HFFc6 (cell line): Measurements from ENCODE around the gene CYP11A1. TPM values are rescaled to one million over a fixed set of nuclear protein-coding genes. Genes with fewer than 3 reads are reported as not detected.

Source experiments
- DNase-seq: peaks from one replicate; pipeline ENCODE4 v3.0.0-alpha.2; 2018
- H3K27ac Mint-ChIP-seq: 2 replicates; pipeline ENCODE4 v1.8.0; 2020; ENCODE audit warnings: mild to moderate bottlenecking, mixed read lengths
- H3K27me3 Mint-ChIP-seq: 2 replicates; pipeline ENCODE4 v1.8.0; 2021; ENCODE audit warnings: mild to moderate bottlenecking, moderate library complexity, mixed read lengths; ENCODE audit not compliant: insufficient read depth
- H3K36me3 Mint-ChIP-seq: 2 replicates; pipeline ENCODE4 v1.8.0; 2021; ENCODE audit warnings: low read depth, mixed read lengths
- H3K4me1 Mint-ChIP-seq: 2 replicates; pipeline ENCODE4 v1.8.0; 2020; ENCODE audit warnings: low read depth, mixed read lengths
- H3K4me3 Mint-ChIP-seq: 2 replicates; pipeline ENCODE4 v1.8.0; 2020; ENCODE audit warnings: mild to moderate bottlenecking, moderate library complexity, mixed read lengths
- H3K9me3 Mint-ChIP-seq: 2 replicates; pipeline ENCODE4 v1.8.0; 2020; ENCODE audit warnings: mild to moderate bottlenecking, mixed read lengths
- CTCF ChIP-seq: fragments of 200-600 bp; sonication (generic); IDR thresholded peaks from 2 replicates; pipeline ENCODE4 v1.5.0; 2021; ENCODE audit warnings: antibody characterized with exemption, mild to moderate bottlenecking
- total RNA-seq, 6 experiments: library from RNA; stranded (reverse); fragmentation: NEBNext Ultra II Directional; extraction: Animal tissue kit (Norgen Biotek cat#: 25700); gene quantifications; 2 replicates in 1 of 6; 3 replicates in 5 of 6; pipeline ENCODE4 v1.2.3, GENCODE V29; 2021

CYP11A1 gene
- total RNA-seq, 6 experiments from 2014 or later: 0.12 to 0.17 (median 0.14) TPM; not detected in 2

DNA sequence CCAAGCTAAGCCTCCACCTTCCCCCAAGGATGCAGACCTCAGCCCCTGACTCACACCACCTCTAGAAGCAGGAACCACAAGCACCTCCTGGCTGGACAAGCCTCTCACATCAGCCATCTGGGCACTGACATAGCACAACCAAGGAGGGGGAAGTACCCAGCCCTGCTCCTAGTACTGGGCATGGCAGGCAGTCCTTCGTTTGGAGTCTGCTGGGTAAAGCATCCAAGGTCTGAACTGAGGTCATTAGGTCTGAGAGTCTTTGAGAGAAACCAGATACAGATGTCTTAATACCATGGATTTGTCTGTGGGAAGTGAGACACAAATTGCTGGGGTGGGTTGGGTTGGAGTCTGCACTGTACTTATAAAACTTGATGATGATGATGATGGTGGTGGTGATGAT, 69.6 kb downstream of the CYP11A1 start:
- Mint-ChIP-seq H3K9me3 (no peaks in the 10 kb centered on the region), H3K27me3 (peaks cover 55% of the 10 kb centered on the region), H3K27ac (no peak overlapping the region), H3K4me1 (no peaks in the 10 kb centered on the region), H3K36me3 (no peaks in the 10 kb centered on the region), H3K4me3 (no peak overlapping the region)
- DNase-seq: no peak
- no peak for TF ChIP-seq CTCF

DNA sequence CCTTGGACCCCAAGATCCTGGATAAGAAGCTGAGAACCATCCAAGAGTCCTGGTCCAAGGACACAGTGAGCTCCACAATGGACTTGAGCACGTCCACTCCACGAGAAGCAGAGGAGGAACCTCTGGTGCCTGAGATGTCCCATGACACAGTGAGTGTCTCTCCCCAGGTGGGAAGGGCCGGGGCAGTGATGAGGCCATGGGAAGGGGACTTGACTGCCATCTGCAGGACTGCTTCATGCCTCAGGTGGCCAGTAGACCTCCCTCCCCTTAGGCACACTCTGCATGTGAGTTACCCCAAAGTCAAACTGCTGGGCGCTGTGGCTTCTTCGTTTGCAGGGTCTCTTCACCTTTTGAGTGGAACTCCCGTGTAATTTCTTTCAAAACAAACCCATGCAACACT, 71.6 kb downstream of the CYP11A1 start:
- Mint-ChIP-seq H3K27me3 (peaks cover 36% of the 10 kb centered on the region), H3K27ac (no peak overlapping the region), H3K9me3 (no peaks in the 10 kb centered on the region), H3K4me1 (peaks cover 11% of the 10 kb centered on the region), H3K36me3 (no peaks in the 10 kb centered on the region), H3K4me3 (no peak overlapping the region)
- TF ChIP-seq CTCF: no peak
- DNase-seq: no peak

- H3K36me3 Mint-ChIP-seq: no peaks in the 10 kb centered on the region
- H3K27ac Mint-ChIP-seq: no peak overlapping the region
- TF ChIP-seq CTCF: no peak
- no peak overlapping the region for H3K4me3 Mint-ChIP-seq
- H3K9me3 Mint-ChIP-seq: no peaks in the 10 kb centered on the region
- peaks cover 12% of the 10 kb centered on the region for H3K4me1 Mint-ChIP-seq
- no peak for DNase-seq
- H3K27me3 Mint-ChIP-seq: peaks cover 26% of the 10 kb centered on the region
Measured at GRCh38 chr15:74294010-74294409, 73.4 kb downstream of the CYP11A1 start.

DNA sequence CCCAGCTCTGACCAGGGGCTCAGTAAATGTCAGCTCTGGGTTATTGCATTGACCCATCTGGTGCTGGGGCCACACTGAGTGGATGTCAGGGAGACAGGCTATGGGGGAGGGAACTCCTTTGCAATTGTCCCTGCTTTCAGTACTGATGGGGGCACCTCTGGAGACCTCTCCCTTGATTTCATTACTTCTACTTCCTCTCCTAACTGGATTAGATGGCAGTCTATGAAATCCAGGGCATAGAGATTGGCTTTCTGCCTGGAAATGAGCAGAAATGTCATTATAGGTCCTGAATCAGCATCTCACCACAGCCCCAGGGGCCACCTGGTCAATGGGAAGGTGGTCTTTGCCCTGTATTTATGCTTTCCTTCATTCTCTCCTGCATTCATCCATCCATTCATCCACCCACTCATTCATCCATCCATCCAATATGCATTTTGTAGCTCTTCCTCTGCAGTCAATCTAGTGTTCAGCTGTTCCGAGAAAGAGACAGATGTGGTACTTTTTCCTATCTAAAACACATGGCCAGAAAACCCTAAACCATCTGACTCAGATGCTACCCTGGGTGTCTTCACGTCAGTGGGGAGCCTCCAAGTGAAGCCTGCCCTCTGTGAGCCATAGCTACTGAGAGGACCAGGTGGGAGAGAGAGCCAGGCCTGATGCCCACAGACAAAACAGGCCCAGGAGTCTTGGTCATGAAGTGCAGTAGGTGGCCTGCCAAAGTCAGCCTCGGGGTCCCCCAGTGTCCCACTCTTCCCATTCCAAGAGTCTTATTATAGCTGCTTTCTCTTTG, 74.2 kb downstream of the CYP11A1 start:
- H3K4me3 Mint-ChIP-seq: no peak overlapping the region
- peaks cover 31% of the 10 kb centered on the region for H3K27me3 Mint-ChIP-seq
- TF ChIP-seq CTCF: no peak
- no peak overlapping the region for H3K27ac Mint-ChIP-seq
- DNase-seq: no peak
- no peaks in the 10 kb centered on the region for H3K9me3 Mint-ChIP-seq
- no peaks in the 10 kb centered on the region for H3K36me3 Mint-ChIP-seq
- H3K4me1 Mint-ChIP-seq: peaks cover 12% of the 10 kb centered on the region

DNA sequence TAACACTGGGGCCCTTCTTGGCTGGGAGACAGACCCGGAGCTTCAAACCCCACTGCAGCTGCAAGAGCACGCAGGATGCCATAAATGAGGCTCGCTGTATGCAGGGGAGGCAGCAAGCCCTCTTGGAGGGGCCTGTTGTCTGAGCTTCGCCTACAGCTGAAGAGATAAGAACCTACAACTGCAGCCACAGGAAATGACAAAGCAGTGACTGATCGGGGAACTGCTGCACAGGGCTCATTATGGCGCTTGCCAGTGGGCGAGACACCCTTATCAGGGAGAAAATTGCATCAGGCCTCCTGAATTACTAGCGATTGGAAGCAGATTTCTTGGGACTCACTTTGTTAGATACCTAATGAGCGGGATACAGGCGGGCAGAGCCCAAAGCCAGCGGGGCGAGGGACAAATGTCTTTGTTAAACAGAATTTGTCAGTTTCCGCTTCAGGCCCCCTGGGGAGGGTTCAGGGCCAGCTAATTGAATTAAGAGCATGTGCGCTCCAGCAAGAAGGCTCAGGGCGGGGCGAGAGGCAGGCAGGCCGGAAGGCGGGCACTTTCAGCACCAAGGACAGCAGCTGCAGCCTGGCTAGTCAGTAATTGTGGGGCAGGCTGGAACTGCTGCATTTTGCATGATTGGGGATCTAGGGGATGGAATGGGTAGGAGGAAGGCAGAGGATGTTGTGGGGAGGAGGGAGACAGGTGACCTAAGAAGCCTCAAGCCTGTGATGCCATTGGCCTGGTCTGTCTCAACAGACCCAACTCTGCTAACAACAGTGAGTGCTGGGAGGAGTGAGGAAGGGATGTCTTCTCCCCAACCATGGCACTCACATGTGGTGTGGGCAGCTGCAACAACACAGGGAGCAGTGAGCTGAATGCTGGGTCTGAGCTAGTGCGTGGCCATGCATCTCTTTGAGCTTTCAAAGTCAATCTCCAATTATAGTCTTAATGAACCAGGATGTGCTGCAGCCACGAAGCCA, 76.1 kb downstream of the CYP11A1 start:
- no peak overlapping the region for H3K27ac Mint-ChIP-seq
- no peaks in the 10 kb centered on the region for H3K9me3 Mint-ChIP-seq
- no peaks in the 10 kb centered on the region for H3K36me3 Mint-ChIP-seq
- H3K27me3 Mint-ChIP-seq: peaks cover 36% of the 10 kb centered on the region
- no peak overlapping the region for H3K4me3 Mint-ChIP-seq
- DNase-seq: peak; percentile 67
- no peak for TF ChIP-seq CTCF
- peaks cover 12% of the 10 kb centered on the region for H3K4me1 Mint-ChIP-seq
